PC-9 (cell line): ENCODE results near the gene IL13.

Experiments used
- CTCF ChIP-seq: fragments of 200-600 bp; sonication (generic); conservative IDR thresholded peaks from 2 replicates; pipeline ENCODE4 v1.6.1; 2017; ENCODE audit warnings: mixed run types, antibody characterized with exemption, mild to moderate bottlenecking, moderate library complexity
- EZH2 ChIP-seq: fragments of 200-600 bp; sonication (generic); IDR thresholded peaks from 2 replicates; pipeline ENCODE4 v1.8.0; 2017; ENCODE audit warnings: antibody characterized with exemption, low read depth

- TF ChIP-seq CTCF (no peak), EZH2 (no peak)
These were observed 16.1 kb downstream of the IL13 start, which contains the start of gene IL4 for GRCh38 chr5:132673939-132674630.
